AG04450 (cell line): ENCODE measurements around the gene DENND2A. TPM values are rescaled to one million over a fixed set of nuclear protein-coding genes. Genes with fewer than 3 reads are reported as not detected.

ENCODE experiments used
- CTCF ChIA-PET: fragments of 300-600, 350-600 bp; formaldehyde crosslinking; extraction: SDS; loops from one replicate; lab custom pipeline; 2022; ENCODE audit warnings: antibody characterized with exemption, inconsistent platforms; lab: Charles Lee
- POLR2A ChIA-PET: fragments of 350-600 bp; formaldehyde crosslinking; extraction: SDS; loops from one replicate; lab custom pipeline; 2021; ENCODE audit warnings: antibody characterized with exemption, inconsistent platforms; lab: Yijun Ruan, JAX
- DNase-seq: peaks from one replicate; pipeline ENCODE4 v3.0.0-alpha.2; 2011; ENCODE audit warnings: low read depth, low spot score
- H3K27ac ChIP-seq: one replicate; pipeline ENCODE4 v1.5.1; 2012; ENCODE audit warnings: low read depth, low read length, control low read depth
- H3K27me3 ChIP-seq: one replicate; pipeline ENCODE4 v1.6.0; 2012; ENCODE audit warnings: low read length; ENCODE audit not compliant: control insufficient read depth, insufficient read depth
- H3K4me3 ChIP-seq: 2 replicates; pipeline ENCODE4 v1.5.1; 2011; ENCODE audit warnings: mild to moderate bottlenecking, low read depth, low read length, control low read depth
- H3K9me3 ChIP-seq: 2 replicates; pipeline ENCODE4 v1.5.1; 2012; ENCODE audit warnings: low read length; ENCODE audit not compliant: control insufficient read depth, insufficient read depth
- polyA plus RNA-seq: library from polyadenylated mRNA; depleted of rRNA; stranded (reverse); fragments of >200 nt; gene quantifications from 2 replicates; pipeline ENCODE4 v1.2.3, GENCODE V29; 2011
- TF ChIP-seq, protein P1 (sequence below): IDR thresholded peaks from 2 replicates; pipeline ENCODE4 v1.5.1; 2011; ENCODE audit warnings: low read depth, low read length, control low read depth, inconsistent platforms

Gene DENND2A
- polyA plus RNA-seq, 1 experiment, result 40.8 TPM

DNA sequence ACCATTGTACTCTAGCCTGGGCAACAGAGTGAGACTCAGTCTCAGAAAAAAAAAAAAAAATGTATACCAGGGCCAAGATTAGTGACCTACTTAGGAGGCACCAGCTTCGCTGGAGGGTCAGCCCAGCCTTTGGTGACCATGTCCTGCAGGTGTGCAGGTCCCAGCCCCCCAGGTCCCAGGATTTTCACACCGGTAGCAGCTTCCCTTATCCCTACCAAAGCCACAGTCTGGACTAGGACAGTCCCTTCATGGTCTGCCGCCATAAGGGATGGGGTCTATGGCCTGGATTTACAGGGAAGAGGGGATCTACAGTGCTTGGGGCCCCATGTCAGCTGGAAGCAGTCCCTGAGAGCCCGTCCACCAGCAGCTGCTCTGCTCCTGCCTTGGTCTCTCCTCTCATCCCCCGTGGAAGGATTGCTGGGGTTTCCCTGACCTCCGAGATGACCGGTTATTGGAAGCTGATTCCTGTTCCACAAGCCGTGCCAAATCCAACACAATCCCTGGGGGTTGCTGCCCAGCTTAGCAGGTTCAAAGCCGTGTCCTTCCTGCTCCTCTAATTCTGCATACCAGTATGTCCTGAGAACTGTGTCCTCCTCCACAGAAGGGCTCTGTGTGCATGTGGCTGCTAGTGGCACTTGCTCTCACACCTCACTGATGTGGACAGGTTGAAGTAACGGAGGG is 44.9 kb upstream of the DENND2A start:
- TF ChIP-seq, protein P1, sequence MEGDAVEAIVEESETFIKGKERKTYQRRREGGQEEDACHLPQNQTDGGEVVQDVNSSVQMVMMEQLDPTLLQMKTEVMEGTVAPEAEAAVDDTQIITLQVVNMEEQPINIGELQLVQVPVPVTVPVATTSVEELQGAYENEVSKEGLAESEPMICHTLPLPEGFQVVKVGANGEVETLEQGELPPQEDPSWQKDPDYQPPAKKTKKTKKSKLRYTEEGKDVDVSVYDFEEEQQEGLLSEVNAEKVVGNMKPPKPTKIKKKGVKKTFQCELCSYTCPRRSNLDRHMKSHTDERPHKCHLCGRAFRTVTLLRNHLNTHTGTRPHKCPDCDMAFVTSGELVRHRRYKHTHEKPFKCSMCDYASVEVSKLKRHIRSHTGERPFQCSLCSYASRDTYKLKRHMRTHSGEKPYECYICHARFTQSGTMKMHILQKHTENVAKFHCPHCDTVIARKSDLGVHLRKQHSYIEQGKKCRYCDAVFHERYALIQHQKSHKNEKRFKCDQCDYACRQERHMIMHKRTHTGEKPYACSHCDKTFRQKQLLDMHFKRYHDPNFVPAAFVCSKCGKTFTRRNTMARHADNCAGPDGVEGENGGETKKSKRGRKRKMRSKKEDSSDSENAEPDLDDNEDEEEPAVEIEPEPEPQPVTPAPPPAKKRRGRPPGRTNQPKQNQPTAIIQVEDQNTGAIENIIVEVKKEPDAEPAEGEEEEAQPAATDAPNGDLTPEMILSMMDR, result no peak
- H3K27ac ChIP-seq, result no peak overlapping the region
- H3K4me3 ChIP-seq, result no peak overlapping the region
- H3K27me3 ChIP-seq, result no peaks in the 10 kb centered on the region
- DNase-seq, result no peak
- ChIA-PET CTCF (interaction anchor here (1.0 to 2.0 kb wide), 3 partner anchors 11 to 12 kb away, joined by 3 to 9 read pairs (median 8); no protein-coding TSS in a partner anchor), POLR2A (interaction anchor here (0.8 kb wide), 1 partner anchor 12 kb away, joined by 3 read pairs; the partner anchor contains the start of gene ADCK2)
- no peaks in the 10 kb centered on the region for H3K9me3 ChIP-seq

DNA sequence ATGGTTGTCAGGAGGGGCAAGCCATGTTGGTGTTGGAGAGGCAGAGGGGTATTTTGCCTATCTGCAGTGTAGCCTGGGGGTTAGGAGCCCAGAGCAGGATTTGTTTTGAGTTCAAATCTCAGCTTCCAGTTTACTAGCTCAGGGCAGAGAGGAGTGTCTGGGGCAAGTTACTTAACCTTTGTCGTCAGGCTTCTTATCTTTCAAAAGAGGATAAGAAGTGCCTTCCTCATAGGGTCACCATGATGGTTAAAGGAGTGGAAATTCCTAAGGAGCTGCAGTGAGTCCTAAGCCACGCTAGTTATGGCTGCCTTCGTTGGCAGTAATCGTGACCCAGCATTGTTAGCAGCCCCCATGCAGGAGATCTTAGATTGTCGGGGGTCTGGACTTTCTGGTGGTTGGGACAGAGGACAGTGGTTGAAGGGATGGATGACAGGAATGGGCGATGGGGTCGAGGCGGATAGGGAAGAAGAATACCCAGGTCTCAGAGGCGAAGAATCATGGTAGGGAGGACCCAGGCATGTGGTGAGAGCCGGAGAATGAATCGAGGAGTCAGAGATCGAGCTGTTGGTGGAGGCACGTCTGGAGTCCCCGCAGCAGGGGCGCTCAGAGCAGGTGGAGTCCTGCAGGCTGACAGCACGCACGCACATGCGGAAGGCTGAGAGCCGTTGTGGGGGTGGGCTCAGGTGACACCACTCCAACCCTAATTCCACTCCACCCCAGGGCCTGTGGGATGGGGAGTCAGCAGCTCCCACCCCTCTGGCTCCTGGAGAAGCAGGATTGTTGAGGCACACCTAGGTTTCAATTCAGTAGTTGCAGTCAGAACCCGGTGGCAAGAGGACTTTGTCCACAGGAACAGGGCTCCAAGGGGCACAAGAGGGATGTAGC is 43.7 kb upstream of the DENND2A start:
- no peak overlapping the region for H3K4me3 ChIP-seq
- H3K9me3 ChIP-seq, result no peaks in the 10 kb centered on the region
- ChIA-PET CTCF (interaction anchor here (0.6 to 1.4 kb wide), 2 partner anchors 10 to 19 kb away, joined by 3 to 8 read pairs; no protein-coding TSS in a partner anchor), POLR2A (no interaction called here)
- TF ChIP-seq, protein P1, result no peak
- H3K27me3 ChIP-seq, result no peaks in the 10 kb centered on the region
- no peak for DNase-seq
- H3K27ac ChIP-seq, result no peak overlapping the region

DNA sequence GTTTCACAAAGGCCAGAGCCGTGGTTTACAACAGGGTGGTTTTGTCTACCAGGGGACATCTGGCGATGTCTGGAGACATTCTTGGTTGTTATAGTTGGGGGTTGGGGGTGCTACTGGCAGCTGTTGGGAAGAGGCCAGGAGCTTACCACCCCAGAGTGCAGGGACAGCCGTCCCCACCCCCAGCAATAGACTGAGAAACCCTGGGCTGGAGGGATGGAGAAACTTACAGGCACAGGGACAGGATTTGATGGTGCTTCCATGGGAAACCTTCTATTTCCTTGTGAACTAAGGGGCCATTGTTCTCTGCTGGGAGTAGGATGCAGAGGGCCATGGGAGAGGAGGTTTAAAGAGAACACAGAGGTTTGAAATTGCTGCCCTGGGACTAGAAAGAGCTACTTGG is 43.0 kb upstream of the DENND2A start:
- H3K4me3 ChIP-seq, result no peak overlapping the region
- H3K27ac ChIP-seq, result no peak overlapping the region
- no peaks in the 10 kb centered on the region for H3K9me3 ChIP-seq
- POLR2A ChIA-PET, result no interaction called here
- CTCF ChIA-PET, result interaction anchor here (0.6 kb wide), 1 partner anchor 19 kb away, joined by 3 read pairs; no protein-coding TSS in a partner anchor
- no peaks in the 10 kb centered on the region for H3K27me3 ChIP-seq
- DNase-seq, result no peak
- TF ChIP-seq, protein P1, result no peak

DNA sequence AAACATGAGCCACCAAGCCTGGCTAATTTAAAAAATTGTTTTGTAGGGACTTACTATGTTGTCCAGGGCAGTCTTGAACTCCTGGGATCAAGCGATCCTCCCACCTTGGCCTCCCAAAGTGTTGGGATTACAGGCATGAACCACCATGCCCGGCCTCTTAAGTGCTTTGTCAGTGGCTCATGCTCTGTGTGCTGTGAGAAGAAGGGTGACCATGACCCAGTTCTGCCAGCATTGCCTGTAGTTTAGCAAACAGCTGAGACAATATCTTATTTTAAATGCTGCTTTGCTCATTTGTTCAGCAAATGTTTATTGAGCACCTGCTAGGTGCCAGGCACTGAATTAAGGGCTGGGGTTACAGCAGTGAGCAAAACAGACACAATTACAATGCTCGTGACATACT is 41.2 kb upstream of the DENND2A start:
- H3K27ac ChIP-seq, result no peak overlapping the region
- TF ChIP-seq, protein P1, result no peak
- ChIA-PET CTCF (interaction anchor here (0.7 kb wide), 1 partner anchor 43 kb away, joined by 3 read pairs; no protein-coding TSS in a partner anchor), POLR2A (no interaction called here)
- DNase-seq, result no peak
- H3K4me3 ChIP-seq, result no peak overlapping the region
- H3K9me3 ChIP-seq, result no peaks in the 10 kb centered on the region
- no peaks in the 10 kb centered on the region for H3K27me3 ChIP-seq
